CD1c-positive myeloid dendritic cell (primary cell): ENCODE results near the gene CPM.

ENCODE experiments used
- DNase-seq: peaks from one replicate; pipeline ENCODE4 v3.0.0-alpha.2; 2016; ENCODE audit errors: extremely low spot score

The CPM gene

DNA sequence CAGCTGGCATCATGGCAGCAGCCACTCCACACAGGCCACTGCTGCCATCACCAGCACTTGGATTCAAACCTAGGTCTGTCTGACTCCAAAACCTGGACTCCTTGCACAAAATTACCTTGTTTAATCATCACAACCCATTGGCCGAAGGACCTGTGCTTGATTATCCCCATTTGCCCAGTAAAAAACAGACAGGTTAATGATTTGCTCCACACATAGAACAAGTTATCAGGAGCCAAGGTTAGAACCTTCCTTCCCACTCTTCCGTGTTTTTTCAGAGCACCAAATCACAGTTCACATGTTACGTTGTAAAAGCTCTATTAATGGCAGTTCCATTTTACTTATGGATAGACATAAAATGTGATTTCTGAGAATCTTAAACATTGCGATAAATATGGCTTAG is 23.5 kb upstream of the CPM start:
- DNase-seq, result no peak

DNA sequence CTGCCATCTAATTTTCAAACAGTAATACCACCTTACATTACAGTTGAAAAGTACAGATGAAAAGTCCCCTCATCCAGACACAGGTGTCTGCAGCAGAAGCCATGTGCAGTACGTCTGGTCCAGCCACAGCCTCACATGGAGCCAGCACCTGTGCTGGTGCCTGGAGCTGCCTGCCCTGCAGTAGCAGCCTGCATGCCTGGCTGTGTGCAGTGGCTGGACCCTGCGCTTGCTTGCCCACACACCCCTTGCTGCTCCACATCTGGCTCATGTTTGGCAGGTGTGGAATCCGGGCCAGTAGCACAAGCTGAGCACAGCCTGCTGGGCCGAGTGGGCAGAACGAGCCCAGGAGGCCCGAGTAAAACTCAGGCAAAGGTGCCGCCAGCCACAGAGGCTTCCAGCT is 21.8 kb upstream of the CPM start:
- DNase-seq, result no peak

DNA sequence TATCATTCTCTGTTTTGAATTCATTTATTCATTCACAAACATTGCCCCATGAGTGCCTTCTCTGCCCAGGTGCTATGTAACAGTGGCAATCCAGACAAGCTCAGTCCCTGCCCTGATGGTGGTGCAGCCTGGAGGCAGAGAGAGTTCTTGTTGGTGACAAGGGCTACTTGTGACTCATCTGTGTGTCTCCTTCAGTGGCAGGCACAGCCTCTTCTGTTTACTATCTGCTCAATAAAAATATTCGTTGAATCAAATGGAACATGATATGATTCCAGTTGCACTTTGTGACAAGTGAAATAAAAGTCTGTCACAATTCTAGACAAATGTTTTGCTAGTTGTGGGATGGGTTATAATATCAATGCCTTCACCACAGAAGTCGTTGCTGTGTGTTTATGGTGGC is 20.6 kb upstream of the CPM start:
- no peak for DNase-seq

DNA sequence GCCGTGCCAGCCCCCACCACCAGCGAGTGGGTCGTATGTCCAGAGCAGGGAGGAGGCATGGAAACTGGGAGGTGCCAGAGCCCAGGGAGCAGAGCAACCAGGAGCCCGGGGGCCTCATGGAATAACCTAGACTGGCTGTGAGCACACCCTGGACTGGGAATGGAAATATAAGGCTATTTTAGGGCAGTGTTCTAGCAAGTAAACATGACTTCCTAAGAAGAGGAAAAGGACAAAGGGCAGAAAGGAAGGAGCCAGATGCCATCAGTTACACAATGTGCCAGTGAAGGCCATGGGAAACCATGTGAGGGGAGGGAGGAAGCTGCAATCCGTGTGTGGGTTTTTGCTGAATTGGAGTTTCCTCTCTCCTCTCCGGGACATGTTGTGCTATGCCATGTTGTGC is 18.7 kb upstream of the CPM start:
- DNase-seq, result peak; percentile 67

DNA sequence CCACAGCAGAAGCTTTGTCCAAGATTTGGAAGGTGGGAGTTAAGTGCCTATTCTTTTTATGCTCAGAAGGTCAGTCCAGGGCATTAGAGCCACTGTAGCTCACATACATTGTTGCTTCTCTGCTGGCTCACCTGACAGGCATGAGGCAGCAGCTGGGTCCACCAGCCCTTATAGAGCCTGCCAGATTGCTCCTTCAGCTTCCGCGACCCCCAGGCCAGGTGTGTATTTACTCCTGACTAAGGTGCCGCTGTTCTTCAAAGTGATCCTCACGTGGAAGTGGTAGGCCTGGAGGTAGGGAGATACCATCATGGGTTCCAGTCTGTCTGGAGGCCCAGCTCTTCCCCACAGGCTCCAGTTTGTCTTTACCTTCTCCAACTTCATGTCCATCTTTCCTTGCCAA is 17.5 kb upstream of the CPM start:
- DNase-seq, result no peak

DNA sequence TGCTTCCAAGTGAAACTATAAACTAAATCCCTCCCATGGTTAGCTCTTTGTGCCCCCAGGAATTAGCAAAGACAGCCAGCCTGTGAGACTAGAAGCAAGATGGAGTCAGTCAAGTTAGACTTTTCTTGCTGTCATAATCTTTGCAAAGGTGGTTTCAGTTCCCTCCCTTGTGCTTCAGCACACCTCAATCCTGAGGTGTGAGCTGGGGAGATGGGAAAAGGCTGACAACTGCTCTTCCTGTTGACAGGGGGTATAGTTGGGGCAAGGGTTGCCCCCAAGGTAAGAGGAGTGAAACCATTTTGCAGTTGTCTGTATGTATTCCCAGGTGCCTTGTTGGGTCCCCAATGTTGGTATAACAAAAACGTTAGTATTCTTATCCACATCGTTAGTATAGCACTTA is 12.3 kb upstream of the CPM start:
- no peak for DNase-seq

DNA sequence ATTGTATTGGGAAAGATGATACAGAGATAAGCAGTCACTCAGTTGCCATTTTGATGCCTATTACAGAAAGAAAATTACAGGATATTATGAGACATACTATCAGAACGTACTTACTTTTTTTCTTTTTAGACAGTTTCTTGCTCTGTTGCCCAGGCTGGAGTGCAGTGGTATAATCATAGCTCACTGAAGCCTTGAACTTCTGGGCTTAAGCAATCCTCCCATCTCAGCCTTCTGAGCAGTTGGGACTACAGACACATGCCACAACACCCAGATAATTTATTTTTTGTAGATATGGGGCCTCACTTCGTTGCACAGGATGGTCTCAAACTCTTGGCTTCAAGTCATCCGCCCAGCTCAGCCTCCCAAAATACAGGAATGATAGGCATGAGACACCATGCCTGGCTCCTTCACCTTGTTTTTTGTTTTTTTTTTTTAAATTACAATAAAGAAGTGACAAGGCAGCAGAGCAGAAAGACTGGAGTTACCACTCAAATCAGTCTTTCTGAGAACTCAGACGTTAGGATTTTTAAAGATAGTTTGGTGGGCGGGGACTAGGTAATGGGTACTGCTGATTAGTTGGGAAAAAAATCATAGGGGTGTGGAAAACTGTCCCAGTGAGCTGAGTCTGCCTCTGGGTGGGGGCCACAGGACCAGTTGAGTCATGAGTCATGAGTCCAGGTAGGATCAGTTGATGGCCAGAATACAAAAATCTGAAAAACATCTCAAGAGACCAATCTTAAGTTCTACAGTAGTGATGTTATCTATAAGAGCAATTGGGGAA is 11.5 kb upstream of the CPM start:
- DNase-seq, result no peak

DNA sequence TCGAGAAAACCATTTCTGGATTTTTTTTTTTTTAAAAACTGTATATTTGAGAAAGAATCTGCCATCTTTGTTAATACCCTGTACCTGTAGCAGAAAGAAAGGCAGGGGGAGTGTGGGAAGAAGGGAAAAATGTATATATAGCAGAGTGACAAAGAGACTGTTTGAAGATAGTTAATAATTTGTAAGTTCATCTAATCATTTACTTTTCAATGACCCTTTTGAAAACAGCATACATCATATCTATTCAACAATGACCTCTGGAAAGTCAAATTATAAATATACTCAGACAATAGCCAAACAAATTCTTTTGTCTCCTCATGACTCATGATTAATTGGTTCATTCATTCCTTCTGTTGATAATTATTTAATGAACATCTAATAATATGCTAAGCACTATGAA is 10.9 kb upstream of the CPM start:
- DNase-seq, result no peak

DNA sequence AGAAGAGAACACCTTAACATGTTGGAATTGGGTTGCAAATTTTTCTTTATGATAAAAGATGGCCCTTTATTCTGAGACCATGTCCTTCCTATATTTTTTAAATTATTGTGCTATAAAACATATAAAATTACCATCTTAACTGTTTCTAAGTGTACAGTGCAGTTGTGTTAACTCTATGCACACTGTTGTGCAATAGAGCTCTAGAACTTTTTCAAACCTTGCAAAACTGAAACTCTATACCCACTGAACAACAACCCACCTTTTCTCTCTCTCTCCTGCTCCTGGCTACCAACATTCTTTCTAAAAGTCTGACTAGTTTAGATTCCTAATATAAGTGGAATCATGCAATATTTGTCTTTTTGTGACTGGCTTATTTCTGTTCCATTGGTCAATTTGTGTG is 7.8 kb upstream of the CPM start:
- DNase-seq, result no peak

DNA sequence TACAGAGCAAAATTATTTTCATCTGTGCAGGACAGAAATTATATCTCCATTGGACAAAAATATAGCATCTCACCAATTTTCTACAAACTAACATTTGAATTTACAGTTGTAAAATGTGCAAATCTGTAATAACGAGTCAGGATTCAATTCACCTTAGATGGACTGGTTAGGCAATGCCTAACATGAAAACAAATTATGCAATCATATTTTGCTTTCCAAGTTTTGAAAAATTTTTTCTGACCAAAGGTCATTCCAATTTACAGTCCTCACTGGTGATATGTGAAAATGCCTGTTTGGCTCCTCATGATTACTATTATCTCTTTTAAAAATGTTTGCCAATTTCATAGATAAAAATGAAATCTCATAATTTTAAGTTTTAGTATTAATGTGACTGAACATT is 6.5 kb upstream of the CPM start:
- no peak for DNase-seq

DNA sequence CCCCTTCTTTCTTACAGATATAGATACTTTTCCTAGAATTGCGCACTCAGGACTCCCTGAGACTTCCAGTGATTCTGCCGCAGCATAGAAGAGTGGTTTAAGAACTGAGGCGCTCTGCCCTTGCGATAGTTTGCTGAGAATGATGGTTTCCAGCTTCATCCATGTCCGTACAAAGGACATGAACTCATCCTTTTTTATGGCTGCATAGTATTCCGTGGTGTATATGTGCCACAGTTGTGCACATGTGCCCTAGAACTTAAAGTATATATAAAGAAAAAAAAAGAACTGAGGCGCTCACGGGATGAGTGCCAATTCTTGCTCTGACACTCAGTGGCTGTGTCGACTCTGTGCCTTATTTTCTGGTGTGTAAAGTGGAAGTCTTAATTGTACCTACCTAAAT is 1.4 kb upstream of the CPM start:
- DNase-seq, result no peak

DNA sequence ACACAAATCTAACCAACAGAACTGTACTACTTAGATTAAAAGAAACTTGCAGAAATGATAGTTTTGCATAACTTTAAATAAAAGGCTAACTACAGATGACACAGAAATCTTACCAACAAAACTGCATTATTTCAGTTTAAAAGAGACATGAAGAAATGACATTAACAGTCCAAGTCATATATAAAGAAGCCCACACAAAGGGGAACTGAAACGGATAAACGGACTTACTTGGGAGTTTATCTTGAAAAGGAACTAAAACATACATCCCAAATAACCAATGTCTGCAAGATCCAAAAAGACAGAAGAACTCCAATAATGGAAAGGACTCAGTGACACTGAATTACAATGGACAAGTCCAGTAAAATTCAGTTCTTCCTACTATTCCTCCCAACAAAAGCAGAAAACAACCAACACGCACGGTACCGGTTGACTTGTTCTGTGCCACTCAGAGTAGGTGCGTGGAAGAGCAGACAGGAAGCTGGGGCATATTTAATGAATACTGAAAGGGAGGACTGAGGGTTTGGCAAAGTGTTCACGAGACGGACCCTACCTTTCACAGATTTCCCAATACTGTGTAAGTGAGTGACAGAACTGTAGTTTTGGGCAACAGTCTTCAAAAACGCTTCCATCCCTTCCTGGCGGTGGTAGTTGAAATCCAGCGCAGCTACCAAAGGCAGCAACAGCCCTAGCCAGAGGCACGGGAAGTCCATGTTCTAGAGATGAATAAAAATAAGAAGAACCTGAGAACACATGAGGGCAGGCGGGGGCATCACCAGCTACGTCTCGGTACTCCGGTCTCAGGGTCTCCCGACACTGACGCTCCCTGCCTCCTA is 627 bp downstream of the CPM start:
- DNase-seq, result peak; percentile 88

DNA sequence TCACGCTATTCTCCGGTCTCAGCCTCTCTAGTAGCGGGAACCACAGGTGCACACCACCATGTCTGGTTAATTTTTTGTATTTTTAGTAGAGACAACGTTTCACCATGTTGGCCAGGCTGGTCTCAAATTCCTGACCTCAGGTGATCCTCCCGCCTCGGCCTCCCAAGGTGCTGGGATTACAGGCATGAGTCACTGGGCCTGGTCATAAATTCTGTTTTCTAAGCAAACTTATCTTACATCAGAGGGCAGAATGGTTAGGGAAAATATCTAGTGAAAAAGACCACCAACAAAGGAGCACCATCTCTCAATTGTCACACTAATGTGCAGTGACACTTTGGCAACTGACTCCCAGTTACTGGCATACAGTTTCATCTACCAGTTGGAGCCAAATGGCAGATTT is 2.8 kb downstream of the CPM start:
- no peak for DNase-seq

DNA sequence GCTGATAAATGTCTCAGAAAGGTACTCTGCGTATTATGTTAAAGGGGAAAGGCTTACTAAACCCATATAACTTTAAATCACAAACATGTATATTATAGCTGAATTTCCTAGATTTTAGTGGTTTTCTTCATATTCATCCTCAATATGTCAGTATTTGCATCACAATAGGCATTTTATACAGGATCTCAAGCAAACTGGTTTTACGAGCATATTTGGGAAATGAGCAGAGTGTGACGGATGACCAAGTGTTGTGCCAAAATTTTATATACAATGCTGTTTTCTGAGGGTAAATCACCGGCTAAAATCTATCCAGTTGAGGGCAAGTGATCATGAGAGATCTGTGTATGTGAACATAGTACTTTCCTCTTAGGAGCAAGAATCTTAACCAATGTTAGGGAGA is 8.4 kb downstream of the CPM start:
- DNase-seq, result no peak

DNA sequence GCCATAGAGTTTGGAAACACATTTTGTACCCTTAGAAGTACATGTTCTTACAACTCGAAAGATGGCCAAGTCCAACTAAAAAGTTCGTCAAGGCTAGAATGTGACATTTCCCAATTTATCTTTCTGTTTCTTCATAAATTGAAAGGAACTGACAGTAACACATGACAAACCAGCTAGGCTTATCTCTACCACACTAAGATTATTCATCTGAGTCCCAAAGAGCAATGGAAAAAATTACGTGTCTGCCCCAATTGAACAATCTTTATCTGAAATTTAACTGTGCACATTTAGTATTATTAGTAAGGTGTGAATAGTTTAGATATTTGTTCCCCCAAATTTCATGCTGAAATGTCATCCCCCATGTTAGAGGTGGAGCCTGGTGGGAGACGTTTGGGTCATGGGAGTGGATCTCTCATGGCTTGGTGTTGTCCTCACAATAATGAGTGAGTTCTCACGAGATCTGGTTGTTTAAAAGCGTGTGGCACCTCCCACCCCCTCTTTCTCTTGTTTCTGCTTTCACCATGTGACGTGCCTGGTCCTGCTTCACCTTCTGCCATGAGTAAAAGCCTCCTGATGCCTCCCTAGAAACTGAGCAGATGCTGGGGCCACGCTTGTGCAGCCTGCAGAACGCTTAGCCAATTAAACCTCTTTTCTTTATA is 13.3 kb downstream of the CPM start:
- DNase-seq, result no peak

DNA sequence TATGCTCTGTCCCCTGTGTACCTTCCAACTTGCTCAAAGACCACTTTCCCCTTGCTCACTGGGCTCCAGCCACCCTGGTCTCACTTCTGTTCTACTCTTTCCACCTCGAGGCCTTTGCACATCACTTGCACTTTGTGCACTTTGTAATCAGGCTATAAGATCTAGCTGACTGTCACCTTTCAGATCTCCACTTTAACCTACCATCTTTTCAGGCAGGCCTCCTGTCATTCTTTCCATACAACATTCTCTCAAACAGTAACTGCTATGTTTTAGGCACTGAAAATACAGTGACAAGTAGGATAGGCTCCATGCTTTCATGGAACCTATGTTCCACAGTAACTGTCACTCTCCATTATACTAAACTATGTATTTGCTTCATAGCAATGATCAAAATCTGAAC is 14.0 kb downstream of the CPM start:
- no peak for DNase-seq

DNA sequence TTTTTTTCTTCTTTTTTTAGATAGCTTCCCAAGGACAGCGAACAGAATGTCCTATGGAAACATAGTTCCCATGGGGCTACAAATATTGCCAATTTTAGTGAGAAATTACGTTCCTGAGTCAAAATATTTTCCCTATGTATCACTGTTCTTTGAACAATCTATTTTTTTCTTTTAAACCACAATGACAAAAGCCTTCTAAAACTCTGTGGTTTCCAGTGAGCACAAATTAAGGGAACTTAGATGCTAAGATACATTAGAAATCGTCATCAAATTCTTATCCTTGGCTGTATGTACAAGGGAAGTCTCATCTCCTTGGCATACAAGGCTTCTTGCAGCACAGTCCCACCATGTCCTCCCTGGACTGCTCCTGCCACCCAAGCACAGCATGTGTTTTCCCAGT is 17.9 kb downstream of the CPM start:
- peak; percentile 15 for DNase-seq

DNA sequence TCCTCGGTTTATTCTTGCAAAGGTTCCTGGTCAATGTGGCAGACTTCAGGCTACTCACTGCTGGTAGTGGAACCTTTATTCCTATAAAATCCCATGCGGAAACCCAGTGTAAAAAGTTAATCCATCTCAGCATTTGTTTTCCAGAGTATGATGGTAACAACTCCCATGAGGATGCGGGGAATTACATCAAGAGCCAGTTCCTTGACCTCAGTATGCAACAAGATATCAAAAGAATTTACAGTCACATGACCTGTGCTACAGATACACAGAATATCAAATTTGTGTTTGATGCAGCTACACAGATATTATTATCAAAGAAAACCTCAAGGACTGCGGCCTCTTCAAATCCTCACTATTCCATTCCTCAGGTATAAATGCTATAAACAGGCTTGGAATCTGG is 19.3 kb downstream of the CPM start:
- no peak for DNase-seq

DNA sequence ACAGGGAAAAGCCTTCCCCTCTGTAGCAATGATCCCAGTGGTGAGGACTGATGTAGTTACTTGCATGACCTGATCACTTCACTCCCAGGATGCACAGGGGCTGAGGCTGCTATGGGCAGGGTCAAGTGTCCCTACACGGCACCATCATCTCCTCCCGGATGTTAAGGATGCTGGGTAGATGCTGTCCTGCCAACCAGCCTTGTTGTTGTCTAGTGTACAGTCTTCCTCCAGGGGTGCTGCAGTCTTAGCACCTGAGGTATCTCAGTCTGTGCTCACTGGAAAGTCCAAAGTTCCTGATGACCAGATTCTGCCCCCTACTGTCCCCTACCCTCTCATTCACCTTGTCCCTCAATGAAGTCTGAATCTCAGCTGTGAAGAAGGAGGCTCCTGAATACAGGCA is 20.1 kb downstream of the CPM start:
- no peak for DNase-seq

DNA sequence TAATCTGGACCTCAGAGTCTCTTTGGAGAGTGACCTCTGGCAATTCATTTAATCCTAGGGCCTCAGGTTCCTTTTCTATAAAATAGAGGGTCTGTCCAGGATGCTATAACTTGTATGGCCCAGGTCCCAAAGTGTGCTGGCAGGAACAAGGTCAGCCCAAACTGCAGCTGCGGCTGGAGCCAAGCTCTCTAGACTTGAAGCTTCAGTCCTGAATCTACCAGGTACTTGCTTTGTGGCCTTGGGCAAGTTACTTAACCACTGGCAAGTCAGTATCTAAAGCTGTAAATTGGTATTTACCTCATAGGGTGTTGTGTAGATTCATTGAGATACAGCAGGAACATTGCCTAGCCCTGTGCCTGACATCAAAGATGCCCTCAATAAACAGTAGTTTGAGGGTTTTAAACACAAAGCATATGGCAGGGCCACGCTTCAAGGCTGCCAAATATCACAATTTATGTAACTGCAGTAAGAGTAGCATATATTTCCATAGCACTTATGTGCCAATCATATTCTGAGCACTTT is 21.7 kb downstream of the CPM start:
- DNase-seq, result no peak

DNA sequence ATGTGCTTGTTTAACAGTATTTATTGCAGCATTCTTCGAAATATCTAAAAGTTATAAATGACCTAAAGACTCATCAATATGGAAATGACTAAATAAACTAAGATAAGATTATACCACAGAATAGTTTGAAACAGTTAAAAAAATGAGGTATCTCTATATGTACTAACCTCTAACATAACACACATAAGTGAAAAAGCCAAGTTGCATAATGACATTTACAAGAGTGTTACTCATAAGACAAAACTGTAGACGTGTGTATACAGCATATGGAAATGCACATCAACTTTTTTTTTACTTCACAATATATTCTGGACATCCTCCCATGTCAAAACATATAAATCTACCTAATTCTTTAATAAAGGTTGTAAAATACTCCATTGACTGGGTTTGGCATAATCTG is 22.8 kb downstream of the CPM start:
- no peak for DNase-seq

DNA sequence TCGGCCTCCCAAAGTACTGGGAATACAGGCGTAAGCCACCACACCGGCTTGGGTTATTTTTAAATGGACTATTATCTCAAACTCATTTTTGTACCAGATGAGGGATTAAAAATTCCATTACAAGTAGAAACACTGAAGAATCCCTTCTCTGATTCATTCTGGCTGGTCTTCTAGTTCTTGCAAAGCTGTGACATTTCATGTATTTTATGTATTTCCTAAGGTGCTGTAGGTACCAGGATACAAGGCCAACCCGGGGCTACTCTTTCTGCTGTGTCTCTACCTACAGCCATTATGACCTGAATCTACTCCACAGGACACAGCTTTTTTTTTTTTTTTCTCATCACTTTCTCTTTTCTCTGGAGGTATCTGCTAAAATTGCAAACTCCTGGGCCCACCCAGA is 24.9 kb downstream of the CPM start:
- DNase-seq, result no peak

DNA sequence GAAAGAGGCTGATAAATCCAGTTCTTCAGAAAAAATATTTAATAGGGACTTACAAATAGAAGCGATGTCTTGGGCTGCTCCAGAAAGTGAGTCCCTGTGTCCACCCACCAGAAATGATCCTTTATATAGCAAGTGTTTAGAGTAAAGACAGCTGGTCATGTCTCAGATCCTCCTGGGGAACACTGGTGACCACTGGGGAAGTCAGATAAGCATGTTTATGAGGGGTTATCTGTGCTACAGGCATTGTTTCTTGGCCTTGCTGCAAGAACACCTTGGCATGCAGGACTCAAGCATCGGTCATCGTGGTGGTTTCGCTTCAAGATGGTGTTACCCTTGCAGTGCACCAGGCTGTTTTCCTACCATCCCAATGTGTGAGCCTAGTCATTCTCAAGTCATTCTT is 27.2 kb downstream of the CPM start:
- peak; percentile 20 for DNase-seq
